Parathyroid adenoma (tissue), 2 donors: ENCODE data around the gene TAAR2.
"Not testable (repeated sequence)": the region's sequence is repeated elsewhere in the genome, so short reads cannot be mapped to it uniquely, and the experiment has no call there.

Source experiments
- H2AFZ ChIP-seq: fragments of 300-600 bp; sonication (generic); one replicate; pipeline ENCODE4 v1.7.0; 2017; ENCODE audit warnings: antibody characterized with exemption, mild to moderate bottlenecking
- H3K27ac ChIP-seq: fragments of 300-600 bp; sonication (generic); one replicate; pipeline ENCODE4 v1.7.0; 2017
- H3K27me3 ChIP-seq: fragments of 300-600 bp; sonication (generic); one replicate; pipeline ENCODE4 v1.7.0; 2017; ENCODE audit warnings: low read length; ENCODE audit not compliant: control insufficient read depth, insufficient read depth
- H3K36me3 ChIP-seq: fragments of 300-600 bp; sonication (generic); one replicate; pipeline ENCODE4 v1.7.0; 2017; ENCODE audit warnings: low read length; ENCODE audit not compliant: control insufficient read depth, insufficient read depth
- H3K4me1 ChIP-seq: fragments of 300-600 bp; sonication (generic); one replicate; pipeline ENCODE4 v1.7.0; 2017; ENCODE audit warnings: control low read depth
- H3K4me2 ChIP-seq: fragments of 300-600 bp; sonication (generic); one replicate; pipeline ENCODE4 v1.7.0; 2017; ENCODE audit warnings: low read length
- H3K4me3 ChIP-seq: fragments of 300-600 bp; sonication (generic); one replicate; pipeline ENCODE4 v1.7.0; 2017; ENCODE audit warnings: low read depth, low read length
- H3K79me2 ChIP-seq: fragments of 300-600 bp; sonication (generic); one replicate; pipeline ENCODE4 v1.7.0; 2017; ENCODE audit warnings: control low read depth
- H3K9ac ChIP-seq: fragments of 300-600 bp; sonication (generic); one replicate; pipeline ENCODE4 v1.7.0; 2017; ENCODE audit warnings: mild to moderate bottlenecking
- H3K9me3 ChIP-seq: fragments of 300-600 bp; sonication (generic); one replicate; pipeline ENCODE4 v1.7.0; 2017; ENCODE audit warnings: low read length; ENCODE audit not compliant: control insufficient read depth
- TF ChIP-seq, protein P1 (sequence below): fragments of 300-600 bp; sonication (generic); IDR thresholded peaks from one replicate; pipeline ENCODE4 v1.7.0; 2017; ENCODE audit warnings: antibody characterized with exemption, mild to moderate bottlenecking
- donor health status: primary hyperparathyroidism.

Gene TAAR2

GRCh38 chr6:132651062-132651461, 27.0 kb upstream of the TAAR2 start:
- no peak overlapping the region for H3K4me2 ChIP-seq
- H3K4me3 ChIP-seq = no peak overlapping the region
- H3K27me3 ChIP-seq = no peaks in the 10 kb centered on the region
- no peak overlapping the region for H3K9ac ChIP-seq
- no peaks in the 10 kb centered on the region for H3K4me1 ChIP-seq
- no peaks in the 10 kb centered on the region for H3K36me3 ChIP-seq
- TF ChIP-seq, protein P1, sequence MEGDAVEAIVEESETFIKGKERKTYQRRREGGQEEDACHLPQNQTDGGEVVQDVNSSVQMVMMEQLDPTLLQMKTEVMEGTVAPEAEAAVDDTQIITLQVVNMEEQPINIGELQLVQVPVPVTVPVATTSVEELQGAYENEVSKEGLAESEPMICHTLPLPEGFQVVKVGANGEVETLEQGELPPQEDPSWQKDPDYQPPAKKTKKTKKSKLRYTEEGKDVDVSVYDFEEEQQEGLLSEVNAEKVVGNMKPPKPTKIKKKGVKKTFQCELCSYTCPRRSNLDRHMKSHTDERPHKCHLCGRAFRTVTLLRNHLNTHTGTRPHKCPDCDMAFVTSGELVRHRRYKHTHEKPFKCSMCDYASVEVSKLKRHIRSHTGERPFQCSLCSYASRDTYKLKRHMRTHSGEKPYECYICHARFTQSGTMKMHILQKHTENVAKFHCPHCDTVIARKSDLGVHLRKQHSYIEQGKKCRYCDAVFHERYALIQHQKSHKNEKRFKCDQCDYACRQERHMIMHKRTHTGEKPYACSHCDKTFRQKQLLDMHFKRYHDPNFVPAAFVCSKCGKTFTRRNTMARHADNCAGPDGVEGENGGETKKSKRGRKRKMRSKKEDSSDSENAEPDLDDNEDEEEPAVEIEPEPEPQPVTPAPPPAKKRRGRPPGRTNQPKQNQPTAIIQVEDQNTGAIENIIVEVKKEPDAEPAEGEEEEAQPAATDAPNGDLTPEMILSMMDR = no peak
- no peak overlapping the region for H2AFZ ChIP-seq
- no peak overlapping the region for H3K27ac ChIP-seq
- H3K9me3 ChIP-seq = no peaks in the 10 kb centered on the region
- no peaks in the 10 kb centered on the region for H3K79me2 ChIP-seq

- Histone ChIP-seq H3K4me2 (no peak overlapping the region), H3K4me3 (no peak overlapping the region), H3K9me3 (no peaks in the 10 kb centered on the region), H3K79me2 (no peaks in the 10 kb centered on the region), H3K9ac (no peak overlapping the region), H3K36me3 (no peaks in the 10 kb centered on the region), H3K4me1 (no peaks in the 10 kb centered on the region), H2AFZ (no peak overlapping the region), H3K27ac (no peak overlapping the region), H3K27me3 (no peaks in the 10 kb centered on the region)
- TF ChIP-seq, protein P1 = no peak
Measured at GRCh38 chr6:132650429-132650828, 26.4 kb upstream of the TAAR2 start.

DNA sequence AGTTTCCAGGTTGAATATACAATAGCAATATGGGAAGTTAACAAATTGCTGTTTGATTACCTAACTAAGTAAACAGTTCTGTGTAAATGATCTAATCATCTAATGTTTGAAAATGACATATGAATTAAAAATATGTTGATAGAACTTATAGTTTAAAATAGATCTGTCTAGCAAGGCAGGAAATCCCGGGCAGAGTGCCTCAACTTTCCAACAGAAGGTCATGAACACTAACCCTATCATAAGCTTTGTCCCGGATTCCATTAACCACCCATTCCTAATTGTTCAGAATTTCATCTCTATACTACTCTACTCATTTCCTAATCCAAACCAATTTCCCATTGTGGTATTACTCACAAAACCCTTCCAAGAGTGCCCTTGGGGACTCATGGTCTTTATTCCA, 24.8 kb upstream of the TAAR2 start:
- Histone ChIP-seq H3K4me1 (no peaks in the 10 kb centered on the region), H3K9ac (no peak overlapping the region), H2AFZ (no peak overlapping the region), H3K4me2 (no peak overlapping the region), H3K9me3 (no peaks in the 10 kb centered on the region), H3K79me2 (no peaks in the 10 kb centered on the region), H3K27ac (no peak overlapping the region), H3K36me3 (no peaks in the 10 kb centered on the region), H3K4me3 (no peak overlapping the region), H3K27me3 (no peaks in the 10 kb centered on the region)
- TF ChIP-seq, protein P1 = no peak

DNA sequence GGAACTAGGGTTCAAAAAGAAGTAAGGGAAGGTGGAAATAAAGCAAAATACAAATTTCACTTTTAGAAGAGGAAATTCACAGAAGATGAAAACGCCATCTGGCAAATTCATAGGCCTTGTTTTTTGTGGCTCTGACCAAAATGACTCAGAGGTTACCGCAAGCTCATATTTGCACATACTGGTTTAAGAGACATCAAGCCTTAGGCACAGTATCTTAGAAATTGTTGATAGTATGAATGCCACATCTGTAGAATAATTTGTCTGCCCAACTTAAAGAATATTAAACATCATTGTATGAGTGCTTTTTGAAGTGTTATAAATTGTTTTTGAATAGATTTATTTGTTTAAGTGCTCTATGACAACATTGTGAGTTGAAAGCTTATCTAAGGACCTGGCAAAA, 24.3 kb upstream of the TAAR2 start:
- Histone ChIP-seq H3K4me1 (no peaks in the 10 kb centered on the region), H3K27ac (no peak overlapping the region), H3K9me3 (no peaks in the 10 kb centered on the region), H3K4me2 (no peak overlapping the region), H3K4me3 (no peak overlapping the region), H3K79me2 (no peaks in the 10 kb centered on the region), H2AFZ (no peak overlapping the region), H3K27me3 (no peaks in the 10 kb centered on the region), H3K36me3 (no peaks in the 10 kb centered on the region), H3K9ac (no peak overlapping the region)
- TF ChIP-seq, protein P1 = no peak

DNA sequence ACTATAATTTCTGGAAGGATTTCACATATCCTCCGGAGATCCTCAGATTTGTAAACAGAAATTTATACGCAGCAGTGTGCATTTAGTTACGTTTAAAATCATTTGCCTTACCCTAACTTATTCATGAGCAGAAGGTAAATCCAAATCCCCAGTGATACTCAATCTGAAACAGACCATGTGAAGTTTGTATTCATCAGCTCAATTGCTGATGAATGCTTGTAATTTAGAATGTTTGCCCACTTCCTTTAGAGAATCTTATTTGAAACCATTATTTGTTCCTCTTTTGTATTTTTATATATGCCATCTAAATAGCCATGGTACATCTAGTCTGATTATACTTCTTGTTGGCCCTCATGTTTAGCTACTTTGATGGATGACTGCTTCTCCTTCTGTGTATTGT, 19.5 kb upstream of the TAAR2 start:
- Histone ChIP-seq H3K9me3 (no peaks in the 10 kb centered on the region), H3K79me2 (no peaks in the 10 kb centered on the region), H3K27ac (no peak overlapping the region), H2AFZ (no peak overlapping the region), H3K4me2 (no peak overlapping the region), H3K4me3 (no peak overlapping the region), H3K9ac (no peak overlapping the region), H3K27me3 (no peaks in the 10 kb centered on the region), H3K4me1 (no peaks in the 10 kb centered on the region), H3K36me3 (no peaks in the 10 kb centered on the region)
- TF ChIP-seq, protein P1 = no peak

GRCh38 chr6:132637135-132637534, 13.1 kb upstream of the TAAR2 start:
- not testable (repeated sequence) for H3K4me2 ChIP-seq, H3K27ac ChIP-seq, H3K36me3 ChIP-seq, H3K4me1 ChIP-seq, H3K27me3 ChIP-seq, H2AFZ ChIP-seq, H3K9ac ChIP-seq, H3K4me3 ChIP-seq, H3K79me2 ChIP-seq, H3K9me3 ChIP-seq

- H3K4me2 ChIP-seq, H2AFZ ChIP-seq, H3K4me3 ChIP-seq, H3K36me3 ChIP-seq, H3K4me1 ChIP-seq, H3K27me3 ChIP-seq, H3K27ac ChIP-seq, H3K9me3 ChIP-seq, H3K79me2 ChIP-seq, H3K9ac ChIP-seq: not testable (repeated sequence)
Measured at GRCh38 chr6:132635906-132636305, 11.8 kb upstream of the TAAR2 start.
